GM18951 (cell line): ENCODE measurements around the gene AZIN2.

ENCODE experiments used
- POLR2A ChIP-seq: IDR thresholded peaks from 4 replicates; pipeline ENCODE4 v1.6.1; 2011; ENCODE audit warnings: mild to moderate bottlenecking; ENCODE audit not compliant: insufficient read length, insufficient read depth; ENCODE audit errors: extremely low read depth
- in situ Hi-C: fragments of 300-500 bp; cut with MboI; formaldehyde crosslinking; loops from one replicate; pipeline ENCODE4 v1.12.0; 2022; ENCODE audit warnings: low sequenced_read_pairs, mixed read lengths, inconsistent platforms; ENCODE audit not compliant: unreplicated experiment

The AZIN2 gene

GRCh38 chr1:33080885-33081553 lies at the start of gene AZIN2:
Gene AZIN2 (plus strand): TSS chr1:33081153. CDS start chr1:33082250, 1,097 bp downstream.
- peak; percentile 24 for TF ChIP-seq POLR2A
- in situ Hi-C loops: no loop called here

- TF ChIP-seq POLR2A: no peak
- in situ Hi-C loops: no loop called here
These were observed 49.4 kb upstream of the AZIN2 start for GRCh38 chr1:33031506-33031905.

- in situ Hi-C loops: no loop called here
- no peak for TF ChIP-seq POLR2A
These were observed 48.7 kb upstream of the AZIN2 start for GRCh38 chr1:33032126-33032869.

- TF ChIP-seq POLR2A: no peak
- in situ Hi-C loops: no loop called here
These were observed 44.9 kb upstream of the AZIN2 start for GRCh38 chr1:33036051-33036525.

GRCh38 chr1:33036526-33037503 lies 44.1 kb upstream of the AZIN2 start, which contains the start of gene AK2:
Gene AK2 (minus strand): TSS chr1:33036883. CDS start chr1:33036828, 55 bp downstream.
- TF ChIP-seq POLR2A: peak; percentile 74
- in situ Hi-C loops: no loop called here

- no peak for TF ChIP-seq POLR2A
- in situ Hi-C loops: loop anchor here (10.0 kb wide), 1 partner anchor 105 kb away; no protein-coding TSS in a partner anchor
These were observed 41.1 kb upstream of the AZIN2 start for GRCh38 chr1:33039840-33040239.

GRCh38 chr1:33041026-33041425 lies 39.9 kb upstream of the AZIN2 start:
- in situ Hi-C loops: loop anchor here (10.0 kb wide), 1 partner anchor 106 kb away; no protein-coding TSS in a partner anchor
- TF ChIP-seq POLR2A: no peak

GRCh38 chr1:33042831-33043230 lies 38.1 kb upstream of the AZIN2 start:
- TF ChIP-seq POLR2A: no peak
- in situ Hi-C loops: loop anchor here (10.0 kb wide), 1 partner anchor 108 kb away; no protein-coding TSS in a partner anchor

- TF ChIP-seq POLR2A: no peak
- in situ Hi-C loops: loop anchor here (10.0 kb wide), 1 partner anchor 109 kb away; no protein-coding TSS in a partner anchor
These were observed 37.5 kb upstream of the AZIN2 start for GRCh38 chr1:33043267-33044092.

GRCh38 chr1:33045246-33045645 lies 35.7 kb upstream of the AZIN2 start:
- no peak for TF ChIP-seq POLR2A

GRCh38 chr1:33045814-33046213 lies 35.1 kb upstream of the AZIN2 start:
- TF ChIP-seq POLR2A: no peak
- in situ Hi-C loops: loop anchor here (10.0 kb wide), 1 partner anchor 111 kb away; no protein-coding TSS in a partner anchor

More at GRCh38 chr1:33045246-33045645, 35.7 kb upstream of the AZIN2 start:
- in situ Hi-C loops: loop anchor here (10.0 kb wide), 1 partner anchor 110 kb away; no protein-coding TSS in a partner anchor

GRCh38 chr1:33046234-33046633 lies 34.7 kb upstream of the AZIN2 start:
- in situ Hi-C loops: loop anchor here (10.0 kb wide), 1 partner anchor 111 kb away; no protein-coding TSS in a partner anchor
